ENCODE results near the gene ZFAND6.

The ZFAND6 gene

DNA sequence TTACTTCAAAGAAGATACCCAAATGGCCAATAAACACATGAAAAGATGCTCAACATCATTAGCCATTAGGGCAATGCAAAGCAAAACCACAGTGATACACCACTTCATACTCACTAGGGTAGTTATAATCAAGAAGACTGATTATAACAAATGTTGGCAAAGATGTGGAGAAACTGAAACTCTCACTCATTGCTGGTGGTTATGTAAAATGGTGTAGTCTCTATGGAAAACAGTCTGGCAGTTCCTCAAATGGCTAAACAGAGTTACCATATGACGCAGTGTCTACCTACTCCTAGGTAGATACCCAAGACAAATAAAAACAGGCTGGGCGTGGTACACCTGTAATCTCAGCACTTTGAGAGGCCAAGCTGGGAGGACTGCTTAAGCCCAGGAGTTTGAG is 3.5 kb upstream of the ZFAND6 start:
- DNase-seq (ENCODE audit: low read depth) = peak; percentile 58
- no peak overlapping the region for H3K4me3 ChIP-seq (ENCODE audit: low read depth, low read length)
- TF ChIP-seq, protein P1, sequence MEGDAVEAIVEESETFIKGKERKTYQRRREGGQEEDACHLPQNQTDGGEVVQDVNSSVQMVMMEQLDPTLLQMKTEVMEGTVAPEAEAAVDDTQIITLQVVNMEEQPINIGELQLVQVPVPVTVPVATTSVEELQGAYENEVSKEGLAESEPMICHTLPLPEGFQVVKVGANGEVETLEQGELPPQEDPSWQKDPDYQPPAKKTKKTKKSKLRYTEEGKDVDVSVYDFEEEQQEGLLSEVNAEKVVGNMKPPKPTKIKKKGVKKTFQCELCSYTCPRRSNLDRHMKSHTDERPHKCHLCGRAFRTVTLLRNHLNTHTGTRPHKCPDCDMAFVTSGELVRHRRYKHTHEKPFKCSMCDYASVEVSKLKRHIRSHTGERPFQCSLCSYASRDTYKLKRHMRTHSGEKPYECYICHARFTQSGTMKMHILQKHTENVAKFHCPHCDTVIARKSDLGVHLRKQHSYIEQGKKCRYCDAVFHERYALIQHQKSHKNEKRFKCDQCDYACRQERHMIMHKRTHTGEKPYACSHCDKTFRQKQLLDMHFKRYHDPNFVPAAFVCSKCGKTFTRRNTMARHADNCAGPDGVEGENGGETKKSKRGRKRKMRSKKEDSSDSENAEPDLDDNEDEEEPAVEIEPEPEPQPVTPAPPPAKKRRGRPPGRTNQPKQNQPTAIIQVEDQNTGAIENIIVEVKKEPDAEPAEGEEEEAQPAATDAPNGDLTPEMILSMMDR (IDR thresholded peaks at IDR 0.05; ENCODE audit: insufficient read depth, low read depth, low read length, missing control alignments) = no peak

DNA sequence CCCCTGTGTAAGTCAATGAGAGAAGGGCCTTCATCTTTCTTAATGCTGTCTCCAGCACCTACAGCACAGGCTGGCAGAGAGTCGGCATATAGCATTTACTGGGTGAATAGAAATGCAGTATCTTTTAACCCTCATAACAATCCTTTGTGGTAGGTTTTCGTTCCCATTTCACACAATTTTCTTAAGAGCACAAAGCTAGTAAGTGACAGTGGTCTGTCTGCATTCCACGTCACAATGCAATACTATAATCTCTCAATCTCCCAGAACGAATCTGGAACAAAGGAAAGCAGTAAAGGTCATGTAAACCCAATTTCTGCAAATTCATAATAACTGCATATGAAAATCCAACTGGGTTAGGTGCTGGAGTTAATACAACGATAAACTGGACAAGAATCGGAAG is 1.4 kb upstream of the ZFAND6 start:
- no peak for DNase-seq (ENCODE audit: low read depth)
- no peak overlapping the region for H3K4me3 ChIP-seq (ENCODE audit: low read depth, low read length)
- TF ChIP-seq, protein P1 (IDR thresholded peaks at IDR 0.05; ENCODE audit: insufficient read depth, low read depth, low read length, missing control alignments) = no peak

DNA sequence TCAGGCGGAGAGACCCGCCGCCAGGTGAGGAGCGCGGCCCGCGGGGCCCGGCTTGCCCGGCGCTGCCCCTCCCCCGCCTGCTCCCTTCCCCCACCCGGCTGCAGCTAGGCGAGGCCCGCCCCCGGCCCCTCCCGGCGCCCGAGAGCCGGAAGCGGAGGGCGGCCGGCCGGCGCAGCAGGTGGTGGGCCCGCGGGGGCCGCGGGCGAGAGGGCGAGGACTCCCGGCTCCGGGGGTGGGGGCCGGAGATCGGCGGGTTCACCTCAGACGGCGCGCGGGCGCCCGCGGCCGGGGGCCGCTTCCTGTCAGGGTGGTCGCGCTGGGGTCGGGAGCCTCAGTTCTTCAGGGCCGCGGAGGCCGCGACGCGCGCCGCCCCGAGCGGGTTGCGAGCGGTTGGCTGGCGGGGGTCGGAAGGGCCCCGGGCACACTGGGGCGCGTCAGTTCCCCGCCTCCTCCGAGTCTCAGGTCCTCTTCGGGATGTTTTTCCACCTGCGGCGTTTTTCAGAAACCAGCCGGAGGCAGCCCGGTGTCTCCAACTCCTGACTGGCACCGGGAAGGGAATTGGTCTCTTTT is 395 bp downstream of the ZFAND6 start:
- no peak for DNase-seq (ENCODE audit: low read depth)
- H3K4me3 ChIP-seq (ENCODE audit: low read depth, low read length) = peak overlapping the region; percentile 98
- TF ChIP-seq, protein P1 (IDR thresholded peaks at IDR 0.05; ENCODE audit: insufficient read depth, low read depth, low read length, missing control alignments) = no peak

DNA sequence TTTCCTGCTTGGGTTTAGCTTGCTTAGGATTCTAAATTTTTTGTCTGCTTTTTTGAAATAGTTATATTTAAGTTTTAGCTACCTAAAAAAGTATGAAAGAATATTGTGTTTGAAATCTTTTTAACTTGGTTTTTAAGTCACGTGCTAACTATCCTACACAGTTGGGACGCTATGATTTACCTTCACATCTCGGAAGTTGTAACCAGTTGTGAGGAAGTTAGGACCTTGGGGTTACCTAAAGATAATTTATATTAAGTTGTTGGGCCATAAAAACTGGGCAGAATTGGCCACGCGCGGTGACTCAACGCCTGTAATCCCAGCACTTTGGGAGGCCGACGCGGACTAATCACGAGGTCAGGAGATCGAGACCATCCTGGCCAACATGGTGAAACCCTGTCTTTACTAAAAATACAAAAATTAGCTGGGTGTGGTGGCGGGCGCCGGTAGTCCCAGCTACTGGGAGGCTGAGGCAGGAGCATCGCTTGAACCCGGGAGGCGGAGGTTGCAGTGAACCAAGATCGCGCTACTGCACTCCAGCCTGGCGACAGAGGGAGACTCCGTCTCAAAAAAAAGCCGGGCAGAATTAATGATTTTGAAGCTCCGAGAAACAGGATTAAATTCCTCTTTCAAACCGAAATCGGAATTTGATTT is 1.0 kb downstream of the ZFAND6 start:
- TF ChIP-seq, protein P1 (IDR thresholded peaks at IDR 0.05; ENCODE audit: insufficient read depth, low read depth, low read length, missing control alignments) = no peak
- peak overlapping the region; percentile 98 for H3K4me3 ChIP-seq (ENCODE audit: low read depth, low read length)
- DNase-seq (ENCODE audit: low read depth) = peak; percentile 44

DNA sequence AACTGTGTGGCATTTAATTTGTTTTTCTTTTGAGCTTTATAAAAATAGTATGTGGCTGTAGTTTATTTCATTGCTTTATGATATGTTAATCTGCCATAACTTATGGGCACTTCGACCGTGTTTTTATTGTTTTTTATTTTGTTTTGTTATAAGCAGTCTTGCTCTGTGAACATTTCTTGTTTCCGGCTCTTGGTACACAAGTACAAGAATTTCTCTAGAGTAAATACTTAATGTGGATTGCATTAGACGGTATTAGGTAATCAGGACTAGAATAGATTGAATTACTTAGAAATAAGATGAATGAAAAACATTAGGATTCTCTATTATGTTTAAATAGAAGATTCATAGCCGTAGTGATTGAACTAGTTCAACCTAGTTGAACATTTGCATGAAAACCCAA is 2.1 kb downstream of the ZFAND6 start:
- H3K4me3 ChIP-seq (ENCODE audit: low read depth, low read length) = peak overlapping the region; percentile 98
- no peak for DNase-seq (ENCODE audit: low read depth)
- TF ChIP-seq, protein P1 (IDR thresholded peaks at IDR 0.05; ENCODE audit: insufficient read depth, low read depth, low read length, missing control alignments) = no peak

DNA sequence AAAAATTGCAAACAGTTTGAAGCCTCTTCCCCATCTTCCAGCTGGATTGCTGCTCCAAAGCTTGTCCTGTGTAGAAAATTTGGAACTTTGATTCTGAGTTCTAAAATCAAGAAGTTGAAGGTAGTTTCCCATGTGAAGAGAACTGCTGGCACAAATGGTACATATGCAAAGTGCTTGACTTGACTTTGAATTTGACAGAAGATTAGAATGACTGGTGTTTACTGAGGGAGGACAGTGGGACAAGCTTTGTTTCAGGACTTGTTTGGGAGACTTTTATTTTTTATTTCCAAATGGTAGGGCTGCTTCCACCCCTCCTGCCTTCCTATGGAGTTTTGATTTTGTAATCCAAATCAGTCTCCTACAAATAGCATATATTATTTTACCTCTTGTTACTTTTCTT is 7.4 kb downstream of the ZFAND6 start:
- TF ChIP-seq, protein P1 (IDR thresholded peaks at IDR 0.05; ENCODE audit: insufficient read depth, low read depth, low read length, missing control alignments) = no peak
- DNase-seq (ENCODE audit: low read depth) = peak; percentile 34
- no peak overlapping the region for H3K4me3 ChIP-seq (ENCODE audit: low read depth, low read length)

DNA sequence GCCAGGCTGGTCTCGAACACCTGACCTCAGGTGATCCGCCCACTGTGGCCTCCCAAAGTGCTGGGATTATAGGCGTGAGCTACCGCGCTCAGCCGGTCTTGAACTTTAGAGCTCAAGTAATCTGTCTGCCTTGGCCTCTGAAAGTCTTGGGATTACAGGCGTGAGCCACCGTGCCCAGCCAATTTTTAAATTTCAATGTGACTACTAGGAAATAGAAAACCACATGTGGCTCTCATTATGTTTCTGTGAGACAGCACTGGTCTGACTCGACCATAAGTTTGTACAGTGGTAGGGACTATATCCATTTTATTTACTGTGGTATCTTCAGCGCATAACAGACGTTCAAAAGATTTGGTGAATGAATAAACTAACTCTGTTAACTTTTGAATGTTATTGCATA is 9.1 kb downstream of the ZFAND6 start:
- peak; percentile 74 for DNase-seq (ENCODE audit: low read depth)
- TF ChIP-seq, protein P1 (IDR thresholded peaks at IDR 0.05; ENCODE audit: insufficient read depth, low read depth, low read length, missing control alignments) = no peak
- H3K4me3 ChIP-seq (ENCODE audit: low read depth, low read length) = no peak overlapping the region
